A549 (cell line): ENCODE results near the gene CLPSL1.

Source experiments
- CHD4 ChIP-seq: fragments of 200-600 bp; sonication (generic); IDR thresholded peaks from 2 replicates; pipeline ENCODE4 v1.6.1; 2016; ENCODE audit warnings: antibody characterized with exemption, mild to moderate bottlenecking, borderline replicate concordance
- EP300 ChIP-seq, 2 experiments: fragments of >200 bp; sonication (Bioruptor Twin); formaldehyde crosslinking; IDR thresholded peaks; 2 replicates in 1 of 2; 3 replicates in 1 of 2; pipeline ENCODE4 v1.6.1; 2016 to 2017
- ESRRA ChIP-seq: fragments of 150-350 bp; IDR thresholded peaks from 2 replicates; pipeline ENCODE4 v1.6.1; 2014; ENCODE audit warnings: mild to moderate bottlenecking, low read length, borderline replicate concordance
- JUNB ChIP-seq: fragments of >200 bp; sonication (Bioruptor Twin); formaldehyde crosslinking; IDR thresholded peaks from 2 replicates; pipeline ENCODE4 v1.6.1; 2016
- KDM1A ChIP-seq: fragments of 200-600 bp; sonication (generic); IDR thresholded peaks from 2 replicates; pipeline ENCODE4 v1.6.1; 2016; ENCODE audit warnings: low read depth, mild to moderate bottlenecking
- MYC ChIP-seq: IDR thresholded peaks from 2 replicates; pipeline ENCODE4 v1.6.1; 2012; ENCODE audit warnings: mild to moderate bottlenecking, inconsistent platforms, low read length, improper control_type of control experiment, borderline replicate concordance
- POLR2A ChIP-seq: IDR thresholded peaks from 2 replicates; pipeline ENCODE4 v1.6.1; 2012; ENCODE audit warnings: mild to moderate bottlenecking, low read length
- SMC3 ChIP-seq: fragments of >200 bp; sonication (Bioruptor Twin); formaldehyde crosslinking; IDR thresholded peaks from 3 replicates; pipeline ENCODE4 v1.6.1; 2018; ENCODE audit warnings: inconsistent platforms
- TF ChIP-seq, protein P1 (sequence below): fragments of >200 bp; sonication (Bioruptor Twin); formaldehyde crosslinking; IDR thresholded peaks from 3 replicates; pipeline ENCODE4 v1.5.1; 2016

GRCh38 chr6:35752330-35752729 lies 28.5 kb upstream of the CLPSL1 start:
- TF ChIP-seq, protein P1, sequence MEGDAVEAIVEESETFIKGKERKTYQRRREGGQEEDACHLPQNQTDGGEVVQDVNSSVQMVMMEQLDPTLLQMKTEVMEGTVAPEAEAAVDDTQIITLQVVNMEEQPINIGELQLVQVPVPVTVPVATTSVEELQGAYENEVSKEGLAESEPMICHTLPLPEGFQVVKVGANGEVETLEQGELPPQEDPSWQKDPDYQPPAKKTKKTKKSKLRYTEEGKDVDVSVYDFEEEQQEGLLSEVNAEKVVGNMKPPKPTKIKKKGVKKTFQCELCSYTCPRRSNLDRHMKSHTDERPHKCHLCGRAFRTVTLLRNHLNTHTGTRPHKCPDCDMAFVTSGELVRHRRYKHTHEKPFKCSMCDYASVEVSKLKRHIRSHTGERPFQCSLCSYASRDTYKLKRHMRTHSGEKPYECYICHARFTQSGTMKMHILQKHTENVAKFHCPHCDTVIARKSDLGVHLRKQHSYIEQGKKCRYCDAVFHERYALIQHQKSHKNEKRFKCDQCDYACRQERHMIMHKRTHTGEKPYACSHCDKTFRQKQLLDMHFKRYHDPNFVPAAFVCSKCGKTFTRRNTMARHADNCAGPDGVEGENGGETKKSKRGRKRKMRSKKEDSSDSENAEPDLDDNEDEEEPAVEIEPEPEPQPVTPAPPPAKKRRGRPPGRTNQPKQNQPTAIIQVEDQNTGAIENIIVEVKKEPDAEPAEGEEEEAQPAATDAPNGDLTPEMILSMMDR: no peak
- TF ChIP-seq JUNB: no peak
- TF ChIP-seq ESRRA: no peak
- no peak for TF ChIP-seq EP300 (IDR thresholded peaks at IDR 0.05)
- TF ChIP-seq SMC3: no peak
- no peak for TF ChIP-seq POLR2A
- no peak for TF ChIP-seq CHD4
- TF ChIP-seq KDM1A: no peak
- no peak for TF ChIP-seq MYC
